ENCODE data around the gene CCDC194.

DNA sequence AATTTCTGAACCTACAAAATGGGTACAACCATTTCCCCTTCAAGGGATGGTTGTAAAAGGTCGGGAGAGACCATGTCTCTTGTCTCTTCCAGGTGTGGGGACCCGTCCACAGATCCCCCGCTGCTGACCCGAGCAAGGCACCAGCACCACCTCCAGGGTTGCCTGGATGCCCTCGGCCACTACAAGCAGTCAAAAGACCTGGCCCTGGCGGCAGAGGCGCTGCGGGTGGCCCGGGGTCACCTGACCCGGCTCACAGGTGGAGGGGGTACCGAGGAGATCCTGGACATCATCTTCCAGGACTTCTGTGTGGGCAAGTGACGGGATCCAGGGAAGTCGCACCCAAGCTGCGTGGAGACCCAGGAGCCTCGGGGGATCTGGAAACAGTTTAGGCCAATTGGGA is 52.6 kb downstream of the CCDC194 start:
- TF ChIP-seq, protein P1, sequence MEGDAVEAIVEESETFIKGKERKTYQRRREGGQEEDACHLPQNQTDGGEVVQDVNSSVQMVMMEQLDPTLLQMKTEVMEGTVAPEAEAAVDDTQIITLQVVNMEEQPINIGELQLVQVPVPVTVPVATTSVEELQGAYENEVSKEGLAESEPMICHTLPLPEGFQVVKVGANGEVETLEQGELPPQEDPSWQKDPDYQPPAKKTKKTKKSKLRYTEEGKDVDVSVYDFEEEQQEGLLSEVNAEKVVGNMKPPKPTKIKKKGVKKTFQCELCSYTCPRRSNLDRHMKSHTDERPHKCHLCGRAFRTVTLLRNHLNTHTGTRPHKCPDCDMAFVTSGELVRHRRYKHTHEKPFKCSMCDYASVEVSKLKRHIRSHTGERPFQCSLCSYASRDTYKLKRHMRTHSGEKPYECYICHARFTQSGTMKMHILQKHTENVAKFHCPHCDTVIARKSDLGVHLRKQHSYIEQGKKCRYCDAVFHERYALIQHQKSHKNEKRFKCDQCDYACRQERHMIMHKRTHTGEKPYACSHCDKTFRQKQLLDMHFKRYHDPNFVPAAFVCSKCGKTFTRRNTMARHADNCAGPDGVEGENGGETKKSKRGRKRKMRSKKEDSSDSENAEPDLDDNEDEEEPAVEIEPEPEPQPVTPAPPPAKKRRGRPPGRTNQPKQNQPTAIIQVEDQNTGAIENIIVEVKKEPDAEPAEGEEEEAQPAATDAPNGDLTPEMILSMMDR (IDR thresholded peaks at IDR 0.05) = no peak
- TF ChIP-seq POLR2A (IDR thresholded peaks at IDR 0.05) (no peak), POLR2AphosphoS5 (IDR thresholded peaks at IDR 0.05) (no peak)
